MG63 (cell line): ENCODE results near the gene STIM1. TPM values are rescaled to one million over a fixed set of nuclear protein-coding genes. Genes with fewer than 3 reads are reported as not detected.
"Not testable (repeated sequence)": the region's sequence is repeated elsewhere in the genome, so short reads cannot be mapped to it uniquely, and the experiment has no call there.

ENCODE experiments used
- DNase-seq: peaks from one replicate; pipeline ENCODE4 v3.0.0-alpha.2; 2020
- H3K27me3 ChIP-seq: fragments of 250-450 bp; sonication (Bioruptor Pico); 2 replicates; pipeline ENCODE4 v1.5.1; 2020; ENCODE audit warnings: mild to moderate bottlenecking, moderate library complexity
- H3K36me3 ChIP-seq: fragments of 250-450 bp; sonication (Bioruptor Pico); 2 replicates; pipeline ENCODE4 v1.5.1; 2020; ENCODE audit warnings: mild to moderate bottlenecking, moderate library complexity
- H3K4me3 ChIP-seq: fragments of 250-450 bp; sonication (Bioruptor Pico); 2 replicates; pipeline ENCODE4 v1.5.1; 2020; ENCODE audit warnings: mild to moderate bottlenecking, moderate library complexity
- H3K9me3 ChIP-seq: fragments of 250-450 bp; sonication (Bioruptor Pico); 2 replicates; pipeline ENCODE4 v1.5.1; 2020; ENCODE audit warnings: mild to moderate bottlenecking, moderate library complexity
- total RNA-seq: library from RNA; depleted of rRNA; stranded (reverse); fragments of >200 nt; shearing (Covaris generic); gene quantifications from 2 replicates; pipeline ENCODE4 v1.2.3, GENCODE V29; 2014; ENCODE audit warnings: low replicate concordance

Gene STIM1
- total RNA-seq, 1 experiment from 2014 or later: 13.4 TPM

DNA sequence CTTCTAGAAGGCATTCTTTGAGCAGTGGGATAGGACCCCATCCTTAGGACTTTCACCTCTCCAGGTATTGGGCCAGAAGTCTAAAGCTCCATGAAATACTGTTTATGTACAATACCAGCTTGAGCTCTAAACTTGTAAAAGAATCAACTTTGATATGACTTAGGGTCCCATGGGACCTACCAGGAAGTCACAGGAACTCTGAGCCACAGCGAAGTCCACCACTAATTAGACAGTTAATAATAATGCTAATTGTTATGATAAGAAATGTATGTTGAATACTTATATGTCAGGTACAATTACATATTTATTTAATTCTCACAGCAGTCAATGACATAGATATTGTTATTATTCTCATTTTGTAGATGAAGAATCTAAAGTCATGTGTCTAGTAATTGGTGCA is 35.3 kb downstream of the STIM1 start:
- Histone ChIP-seq H3K27me3 (no peaks in the 10 kb centered on the region), H3K9me3 (no peaks in the 10 kb centered on the region)

GRCh38 chr11:3891751-3892150 is 36.3 kb downstream of the STIM1 start:
- Histone ChIP-seq H3K4me3 (no peak overlapping the region), H3K9me3 (no peaks in the 10 kb centered on the region), H3K27me3 (no peaks in the 10 kb centered on the region), H3K36me3 (no peaks in the 10 kb centered on the region)
- DNase-seq: no peak

More for the DNA sequence above, 35.3 kb downstream of the STIM1 start:
- no peak overlapping the region for H3K4me3 ChIP-seq
- no peaks in the 10 kb centered on the region for H3K36me3 ChIP-seq
- no peak for DNase-seq

DNA sequence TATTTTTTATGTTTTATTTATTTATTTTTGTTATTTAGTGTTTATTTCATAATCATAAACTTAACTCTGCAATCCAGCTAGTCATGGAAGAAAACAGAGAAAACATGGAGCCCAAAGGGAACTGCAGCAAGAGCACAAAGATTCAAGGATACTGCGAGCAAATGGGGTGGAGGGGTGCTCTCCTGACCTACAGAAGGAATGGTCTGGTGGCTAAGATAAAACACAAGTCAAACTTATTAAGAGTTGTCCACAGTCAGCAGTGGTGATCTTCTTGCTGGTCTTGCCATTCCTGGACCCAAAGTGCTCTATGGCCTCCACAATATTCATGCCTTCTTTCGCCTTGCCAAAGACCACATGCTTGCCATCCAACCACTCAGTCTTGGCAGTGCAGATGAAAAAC is 36.7 kb downstream of the STIM1 start:
- Histone ChIP-seq H3K36me3 (no peaks in the 10 kb centered on the region), H3K9me3 (no peaks in the 10 kb centered on the region), H3K4me3 (no peak overlapping the region), H3K27me3 (no peaks in the 10 kb centered on the region)
- DNase-seq: no peak

- Histone ChIP-seq H3K9me3 (no peaks in the 10 kb centered on the region), H3K27me3 (no peaks in the 10 kb centered on the region), H3K36me3 (no peaks in the 10 kb centered on the region), H3K4me3 (no peak overlapping the region)
- DNase-seq: no peak
Observed at GRCh38 chr11:3893311-3893710, 37.8 kb downstream of the STIM1 start.

GRCh38 chr11:3894128-3894731 is 38.8 kb downstream of the STIM1 start:
- DNase-seq: no peak
- H3K9me3 ChIP-seq: no peaks in the 10 kb centered on the region
- no peaks in the 10 kb centered on the region for H3K36me3 ChIP-seq
- no peak overlapping the region for H3K4me3 ChIP-seq
- H3K27me3 ChIP-seq: no peaks in the 10 kb centered on the region

GRCh38 chr11:3896644-3897043 is 41.2 kb downstream of the STIM1 start:
- Histone ChIP-seq H3K4me3 (no peak overlapping the region), H3K36me3 (no peaks in the 10 kb centered on the region), H3K9me3 (no peaks in the 10 kb centered on the region), H3K27me3 (no peaks in the 10 kb centered on the region)
- DNase-seq: no peak

DNA sequence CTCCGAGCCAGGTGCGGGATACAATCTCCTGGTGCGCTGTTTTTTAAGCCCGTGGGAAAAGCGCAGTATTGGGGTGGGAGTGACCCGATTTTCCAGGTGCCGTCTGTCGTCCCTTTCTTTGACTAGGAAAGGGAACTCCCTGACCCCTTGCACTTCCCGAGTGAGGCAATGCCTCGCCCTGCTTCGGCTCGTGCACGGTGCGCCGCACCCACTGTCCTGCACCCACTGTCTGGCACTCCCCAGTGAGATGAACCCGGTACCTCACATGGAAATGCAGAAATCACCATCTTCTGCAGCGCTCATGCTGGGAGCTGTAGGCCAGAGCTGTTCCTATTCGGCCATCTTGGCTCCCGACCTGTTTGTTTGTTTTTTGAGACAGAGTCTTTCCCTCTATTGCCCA is 44.8 kb downstream of the STIM1 start:
- H3K27me3 ChIP-seq, H3K9me3 ChIP-seq, H3K36me3 ChIP-seq, DNase-seq, H3K4me3 ChIP-seq: not testable (repeated sequence)

DNA sequence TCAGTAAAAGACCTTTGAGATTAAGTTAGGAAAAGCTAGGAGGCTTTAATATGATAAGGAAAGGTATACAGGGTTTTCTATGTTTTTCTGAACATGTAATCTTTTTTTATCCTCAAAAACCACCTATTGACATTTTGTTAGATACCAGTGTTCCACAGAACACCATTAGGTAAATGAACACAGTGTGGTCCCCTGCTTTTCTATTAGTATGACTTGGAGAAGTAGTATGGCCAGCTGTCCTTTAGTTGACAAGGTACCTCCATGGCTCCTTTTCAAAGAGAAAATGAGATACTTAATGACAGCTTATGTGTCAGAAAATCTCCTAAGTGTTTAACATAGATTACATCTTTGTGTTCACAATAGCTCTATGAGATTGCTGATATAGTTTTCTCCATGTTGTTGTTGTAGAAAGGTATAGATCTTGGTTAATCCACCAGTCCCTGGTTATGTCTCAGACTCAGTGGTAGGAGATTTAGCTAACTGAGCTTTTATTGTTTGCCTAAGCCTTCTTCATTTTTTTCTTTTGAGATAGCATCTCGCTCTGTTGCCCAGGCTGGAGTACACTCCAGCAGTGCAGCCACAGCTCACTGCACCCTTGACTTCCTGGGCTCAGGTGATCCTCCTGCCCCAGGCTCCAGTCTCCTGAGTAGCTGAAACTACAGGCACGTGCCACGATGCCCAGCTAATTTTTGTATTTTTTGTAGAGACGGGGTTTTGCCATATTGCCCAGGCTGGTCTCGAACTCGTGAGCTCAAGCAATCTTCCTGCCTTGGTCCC is 46.0 kb downstream of the STIM1 start:
- Histone ChIP-seq H3K27me3 (no peaks in the 10 kb centered on the region), H3K36me3 (no peaks in the 10 kb centered on the region), H3K9me3 (no peaks in the 10 kb centered on the region), H3K4me3 (no peak overlapping the region)
- no peak for DNase-seq

- Histone ChIP-seq H3K27me3 (no peaks in the 10 kb centered on the region), H3K4me3 (no peak overlapping the region), H3K9me3 (no peaks in the 10 kb centered on the region), H3K36me3 (no peaks in the 10 kb centered on the region)
- DNase-seq: no peak
Observed at GRCh38 chr11:3902441-3902840, 47.0 kb downstream of the STIM1 start.

DNA sequence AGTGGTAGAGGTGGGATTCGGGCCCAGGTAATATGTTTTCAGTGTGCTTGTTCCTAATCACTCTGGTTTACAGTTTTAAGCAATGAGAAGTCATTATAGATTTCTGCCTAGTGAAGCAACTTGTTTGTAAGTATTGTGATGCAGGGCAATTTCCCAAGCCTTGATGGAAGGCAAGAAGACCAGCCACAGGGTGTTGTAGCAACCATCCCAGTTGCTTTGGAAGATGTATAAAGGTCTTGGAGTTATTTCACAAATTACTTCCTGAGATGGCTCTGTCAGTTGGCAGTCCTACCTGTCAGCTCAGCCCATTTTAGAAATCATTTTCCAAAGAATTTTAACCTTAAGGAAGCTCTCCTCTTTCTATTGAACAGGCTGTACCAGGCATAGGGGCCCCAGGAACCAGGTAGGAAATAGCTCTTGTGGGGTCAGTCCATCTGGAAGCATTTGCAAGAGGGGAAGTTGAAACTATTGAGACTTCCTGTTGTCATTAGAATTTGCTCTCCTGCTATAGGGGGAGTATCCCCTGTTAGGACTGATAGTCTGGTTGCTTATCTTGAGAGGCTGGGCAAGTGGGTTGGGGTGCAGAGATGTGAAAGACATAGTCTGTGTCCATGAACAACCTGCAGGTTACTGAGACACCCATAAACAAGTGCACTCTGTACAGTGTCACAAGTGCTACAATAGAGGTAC is 47.9 kb downstream of the STIM1 start:
- Histone ChIP-seq H3K27me3 (no peaks in the 10 kb centered on the region), H3K36me3 (no peaks in the 10 kb centered on the region), H3K9me3 (no peaks in the 10 kb centered on the region), H3K4me3 (no peak overlapping the region)
- DNase-seq: no peak

- H3K36me3 ChIP-seq: no peaks in the 10 kb centered on the region
- no peak overlapping the region for H3K4me3 ChIP-seq
- no peak for DNase-seq
- no peaks in the 10 kb centered on the region for H3K9me3 ChIP-seq
- no peaks in the 10 kb centered on the region for H3K27me3 ChIP-seq
Observed at GRCh38 chr11:3904228-3904627, 48.8 kb downstream of the STIM1 start.

DNA sequence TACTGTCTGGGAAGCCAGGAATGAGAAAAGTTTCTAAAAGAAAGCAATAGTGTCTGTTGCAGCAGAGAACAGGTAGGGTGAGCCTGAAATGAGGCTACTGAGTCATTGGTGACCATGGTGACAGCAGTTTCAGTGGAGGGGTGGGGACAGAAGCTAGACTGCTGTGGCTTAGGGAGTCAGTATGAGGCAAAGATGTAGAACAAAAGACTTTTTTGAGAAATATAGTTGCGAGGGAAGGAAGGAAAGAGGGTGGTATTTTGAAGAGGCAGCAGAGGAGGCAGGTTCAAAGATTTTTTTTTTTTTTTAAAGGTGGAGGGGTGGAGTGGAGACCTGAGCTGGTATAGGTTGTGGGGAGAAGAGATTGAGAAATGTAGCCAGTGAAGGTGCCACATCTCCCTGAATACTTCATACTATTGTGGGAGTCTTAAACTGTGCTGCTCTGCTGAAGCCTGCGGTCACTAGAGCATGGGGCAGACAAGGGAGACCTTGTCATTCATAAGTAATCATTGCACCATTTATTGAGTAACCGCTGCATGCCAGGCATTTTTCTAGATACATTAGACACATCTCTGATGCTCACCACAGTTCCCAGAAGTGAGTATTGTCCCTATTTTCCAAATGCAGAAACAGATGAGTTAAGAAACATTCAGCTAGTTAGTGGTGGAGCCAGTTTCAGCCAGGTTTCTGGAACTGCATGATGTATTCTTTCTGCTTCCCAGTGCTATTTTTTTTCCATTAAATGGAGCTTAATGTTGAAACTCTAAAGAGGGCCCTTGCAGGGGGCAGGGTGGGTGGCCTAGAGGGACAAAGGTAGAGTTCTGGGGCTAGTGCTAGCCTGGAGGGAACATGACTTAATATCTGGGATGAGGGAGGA is 49.9 kb downstream of the STIM1 start:
- H3K9me3 ChIP-seq: no peaks in the 10 kb centered on the region
- no peak for DNase-seq
- no peaks in the 10 kb centered on the region for H3K27me3 ChIP-seq
- H3K36me3 ChIP-seq: no peaks in the 10 kb centered on the region
- H3K4me3 ChIP-seq: no peak overlapping the region

- Histone ChIP-seq H3K36me3 (no peaks in the 10 kb centered on the region), H3K27me3 (no peaks in the 10 kb centered on the region), H3K4me3 (no peak overlapping the region), H3K9me3 (no peaks in the 10 kb centered on the region)
- no peak for DNase-seq
Observed at GRCh38 chr11:3906166-3906565, 50.7 kb downstream of the STIM1 start.

- Histone ChIP-seq H3K4me3 (no peak overlapping the region), H3K27me3 (no peaks in the 10 kb centered on the region), H3K9me3 (no peaks in the 10 kb centered on the region), H3K36me3 (no peaks in the 10 kb centered on the region)
- DNase-seq: no peak
Observed at GRCh38 chr11:3907590-3907989, 52.1 kb downstream of the STIM1 start.

GRCh38 chr11:3909901-3910300 is 54.4 kb downstream of the STIM1 start:
- Histone ChIP-seq H3K36me3 (no peaks in the 10 kb centered on the region), H3K27me3 (no peaks in the 10 kb centered on the region), H3K4me3 (no peak overlapping the region), H3K9me3 (no peaks in the 10 kb centered on the region)
- no peak for DNase-seq

DNA sequence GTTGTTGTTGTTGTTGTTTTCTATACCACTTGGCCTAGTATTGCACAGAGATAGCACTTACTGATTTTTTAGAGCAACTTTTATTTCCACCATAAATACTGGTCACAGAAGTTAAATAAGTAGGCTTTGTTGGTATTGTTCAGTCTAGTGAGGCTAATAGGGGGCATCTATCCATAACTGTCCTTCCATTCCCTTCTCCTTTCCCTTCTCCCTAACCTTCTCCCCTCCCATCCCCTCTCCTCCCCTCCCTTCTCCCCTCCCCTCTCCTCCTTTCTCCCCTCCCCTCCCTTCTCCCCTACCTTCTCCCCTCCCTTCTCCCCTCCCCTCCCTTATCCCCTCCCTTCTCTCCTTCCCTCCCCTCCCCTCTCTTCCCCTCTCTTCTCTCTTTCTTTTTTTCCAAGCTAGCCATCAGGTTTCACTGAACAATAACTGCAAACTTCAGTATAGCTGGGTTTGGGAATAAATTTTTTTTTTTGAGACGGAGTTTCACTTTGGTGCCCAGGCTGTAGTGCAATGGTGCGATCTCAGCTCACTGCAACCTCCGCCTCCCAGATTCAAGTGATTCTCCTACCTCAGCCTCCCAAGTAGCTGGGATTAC is 56.5 kb downstream of the STIM1 start:
- Histone ChIP-seq H3K27me3 (no peaks in the 10 kb centered on the region), H3K36me3 (no peaks in the 10 kb centered on the region), H3K4me3 (no peak overlapping the region), H3K9me3 (no peaks in the 10 kb centered on the region)
- DNase-seq: no peak

- Histone ChIP-seq H3K9me3 (no peaks in the 10 kb centered on the region), H3K36me3 (no peaks in the 10 kb centered on the region), H3K4me3 (no peak overlapping the region), H3K27me3 (no peaks in the 10 kb centered on the region)
- no peak for DNase-seq
Observed at GRCh38 chr11:3913921-3914320, 58.5 kb downstream of the STIM1 start.
